Left lung (tissue), 10 donors: ENCODE results near the gene RALGPS1. TPM values are rescaled to one million over a fixed set of nuclear protein-coding genes. Genes with fewer than 3 reads are reported as not detected.

Experiments
- ATAC-seq: fragments of 200-7000 bp; cut with Tn5 transposase; one replicate; pipeline ENCODE4 v1.9.1; 2020; ENCODE audit warnings: moderate library complexity
- DNase-seq, 4 donors: peaks; one replicate each; pipeline ENCODE4 v3.0.0-alpha.2; 2013 to 2020
- H3K27ac ChIP-seq, 2 donors: fragments of 200-600 bp; sonication (generic) in 1 of 2; one replicate each; pipeline versions ENCODE4 v1.5.0 to v1.8.0; 2020 to 2021
- H3K27me3 ChIP-seq, 2 donors: fragments of 200-600 bp; sonication (generic) in 1 of 2; one replicate each; pipeline versions ENCODE4 v1.5.0 to v1.8.0; 2020 to 2021
- H3K36me3 ChIP-seq, 2 donors: fragments of 200-600 bp; sonication (generic) in 1 of 2; one replicate each; pipeline versions ENCODE4 v1.5.0 to v1.8.0; 2020 to 2021
- H3K4me1 ChIP-seq, 2 donors: fragments of 200-600 bp; one replicate each; pipeline ENCODE4 v1.8.0; 2021
- H3K4me3 ChIP-seq, 2 donors: fragments of 200-600 bp; sonication (generic) in 1 of 2; one replicate each; pipeline versions ENCODE4 v1.5.0 to v1.8.0; 2020 to 2021; ENCODE audit warnings: mild to moderate bottlenecking in 1 of 2
- H3K9me3 ChIP-seq, 2 donors: fragments of 200-600 bp; sonication (generic) in 1 of 2; one replicate each; pipeline versions ENCODE4 v1.5.0 to v1.8.0; 2020 to 2021
- CTCF ChIP-seq, 2 donors: fragments of 200-600 bp; sonication (generic) in 1 of 2; IDR thresholded peaks; one replicate each; pipeline versions ENCODE4 v1.5.0 to v1.8.0; 2021; ENCODE audit warnings: antibody characterized with exemption in 2 of 2
- intact Hi-C, 2 donors: fragments of 100-400 bp; cut with DNase I; formaldehyde crosslinking; loops; one replicate each; pipeline versions ENCODE4 v1.11.2 to v1.14.2; 2022
- polyA plus RNA-seq, 6 donors: library from polyadenylated mRNA; unstranded; fragments of 120-200 nt; gene quantifications; one replicate each; pipeline ENCODE4 v1.2.1, GENCODE V29; 2013; ENCODE audit not compliant: insufficient read length in 6 of 6
- total RNA-seq, 2 donors: library from RNA; stranded (reverse); fragmentation: NEBNext Ultra II Directional; extraction: Animal tissue kit (Norgen Biotek cat#: 25700); gene quantifications; one replicate each; pipeline ENCODE4 v1.2.1, GENCODE V29; 2021
- donor health status: DM: no; HTN: yes; CAD: no.
- donor health status: DM: no; HTN: no; CAD: no.

Gene RALGPS1
- total and polyA plus RNA-seq, 8 donors = 11.9 to 27.6 (median 21.5) TPM

DNA sequence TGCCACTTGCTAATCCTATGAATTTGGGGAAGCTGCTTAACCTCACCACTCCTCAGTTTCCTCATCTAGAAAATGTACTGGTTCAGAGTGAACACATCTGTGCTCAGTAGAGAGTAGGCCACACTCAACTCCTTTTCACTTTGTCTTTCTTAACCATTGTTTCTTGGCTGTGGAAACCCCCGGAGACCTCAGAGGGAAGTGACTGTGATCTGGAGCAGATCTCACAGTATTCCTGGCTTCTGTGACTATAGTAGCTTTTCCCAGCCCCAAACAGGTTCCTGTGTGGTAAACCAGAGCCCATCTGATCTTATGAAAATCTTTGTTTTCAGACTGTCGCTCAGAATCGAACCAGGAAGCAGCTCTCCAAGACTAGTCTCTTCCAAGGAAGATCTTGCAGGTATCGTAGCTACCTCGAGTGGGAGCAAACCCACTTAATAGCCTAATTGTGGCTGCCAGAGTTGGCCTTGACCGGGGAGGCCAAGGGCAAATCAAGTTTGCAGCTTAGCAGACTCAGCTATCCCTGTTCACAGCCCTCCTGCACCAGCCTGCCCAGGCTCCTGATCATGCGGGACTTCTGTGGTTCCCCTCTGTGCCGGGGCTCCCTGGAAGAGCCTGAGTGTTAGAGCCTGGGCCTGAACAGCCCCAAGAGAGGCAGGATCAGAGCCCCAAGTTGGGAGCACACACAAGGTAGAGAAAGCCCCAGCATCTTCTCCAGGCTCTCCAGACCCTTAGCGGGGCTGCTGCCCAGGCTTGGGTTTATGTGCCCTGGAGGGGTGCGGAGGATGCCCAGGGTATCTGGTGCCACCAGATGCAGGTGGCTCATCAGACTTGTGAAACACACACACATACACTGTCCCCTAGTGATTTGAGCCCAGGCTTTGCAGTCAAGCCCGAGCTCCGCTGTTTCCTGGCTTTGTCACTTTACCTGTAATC, 260.1 kb downstream of the RALGPS1 start:
- intact Hi-C loops = no loop called here
- H3K27me3 ChIP-seq = no peaks in the 10 kb centered on the region
- H3K36me3 ChIP-seq = no peaks in the 10 kb centered on the region
- DNase-seq (no peak), ATAC-seq (no peak)
- H3K4me1 ChIP-seq = no peaks in the 10 kb centered on the region
- no peaks in the 10 kb centered on the region for H3K9me3 ChIP-seq
- no peak for TF ChIP-seq CTCF (IDR thresholded peaks at IDR 0.05)
- H3K27ac ChIP-seq = no peak overlapping the region
- no peak overlapping the region for H3K4me3 ChIP-seq

- no peaks in the 10 kb centered on the region for H3K9me3 ChIP-seq
Measured at GRCh38 chr9:127175319-127175715, 260.7 kb downstream of the RALGPS1 start.

DNA sequence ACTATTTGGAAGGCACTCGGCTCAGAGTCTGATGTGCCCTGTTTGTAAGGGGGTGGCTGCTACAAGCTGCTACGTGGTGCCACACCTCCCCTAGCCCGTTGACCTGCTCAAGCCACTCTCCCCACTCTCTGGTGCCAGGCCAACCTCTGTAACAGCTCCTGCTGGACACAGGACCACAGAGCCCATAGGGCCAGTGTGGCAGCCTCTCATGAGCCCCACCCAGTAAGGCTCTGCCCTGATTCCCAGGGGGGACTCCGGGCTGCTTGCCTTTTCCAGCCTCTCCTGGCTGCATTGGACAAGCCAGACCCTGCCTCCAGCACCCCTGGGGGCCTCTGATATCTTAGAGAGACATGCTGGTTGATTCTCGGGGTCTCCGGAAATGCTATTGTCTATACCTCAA, 261.2 kb downstream of the RALGPS1 start:
- no peak for TF ChIP-seq CTCF (IDR thresholded peaks at IDR 0.05)
- intact Hi-C loops = no loop called here
- no peak for DNase-seq
- H3K36me3 ChIP-seq = no peaks in the 10 kb centered on the region
- H3K27me3 ChIP-seq = no peaks in the 10 kb centered on the region
- no peaks in the 10 kb centered on the region for H3K9me3 ChIP-seq
- no peak for ATAC-seq
- H3K4me1 ChIP-seq = no peaks in the 10 kb centered on the region
- H3K4me3 ChIP-seq = no peak overlapping the region
- no peak overlapping the region for H3K27ac ChIP-seq

More at GRCh38 chr9:127175319-127175715, 260.7 kb downstream of the RALGPS1 start:
- Histone ChIP-seq H3K27me3 (no peaks in the 10 kb centered on the region), H3K4me1 (no peaks in the 10 kb centered on the region), H3K36me3 (no peaks in the 10 kb centered on the region), H3K27ac (no peak overlapping the region), H3K4me3 (no peak overlapping the region)
- TF ChIP-seq CTCF (IDR thresholded peaks at IDR 0.05) = no peak
- intact Hi-C loops = no loop called here
- ATAC-seq (no peak), DNase-seq (no peak)

DNA sequence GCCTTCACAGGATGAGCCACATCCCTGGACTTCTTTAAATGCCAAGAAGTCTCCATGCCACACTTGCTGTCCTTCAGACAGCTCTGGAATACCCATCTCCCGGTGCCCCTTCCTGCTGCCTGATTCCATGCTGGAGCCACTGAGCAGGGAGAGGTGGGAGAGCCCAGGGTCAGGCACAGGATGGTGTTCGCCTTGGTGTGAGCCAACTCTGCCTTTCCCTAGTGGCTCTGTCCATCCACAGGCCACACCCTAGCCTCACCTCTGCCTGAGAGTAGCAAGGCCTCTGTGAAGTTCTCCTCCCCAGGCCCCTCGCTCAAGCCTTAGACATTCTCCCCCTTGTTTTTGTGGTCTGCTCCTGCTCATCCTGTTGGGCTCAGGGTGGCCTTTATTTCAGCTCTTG, 262.0 kb downstream of the RALGPS1 start:
- no peaks in the 10 kb centered on the region for H3K27me3 ChIP-seq
- H3K4me3 ChIP-seq = no peak overlapping the region
- H3K9me3 ChIP-seq = no peaks in the 10 kb centered on the region
- ATAC-seq (no peak), DNase-seq (no peak)
- intact Hi-C loops = no loop called here
- no peak for TF ChIP-seq CTCF (IDR thresholded peaks at IDR 0.05)
- H3K36me3 ChIP-seq = no peaks in the 10 kb centered on the region
- H3K27ac ChIP-seq = no peak overlapping the region
- no peaks in the 10 kb centered on the region for H3K4me1 ChIP-seq

DNA sequence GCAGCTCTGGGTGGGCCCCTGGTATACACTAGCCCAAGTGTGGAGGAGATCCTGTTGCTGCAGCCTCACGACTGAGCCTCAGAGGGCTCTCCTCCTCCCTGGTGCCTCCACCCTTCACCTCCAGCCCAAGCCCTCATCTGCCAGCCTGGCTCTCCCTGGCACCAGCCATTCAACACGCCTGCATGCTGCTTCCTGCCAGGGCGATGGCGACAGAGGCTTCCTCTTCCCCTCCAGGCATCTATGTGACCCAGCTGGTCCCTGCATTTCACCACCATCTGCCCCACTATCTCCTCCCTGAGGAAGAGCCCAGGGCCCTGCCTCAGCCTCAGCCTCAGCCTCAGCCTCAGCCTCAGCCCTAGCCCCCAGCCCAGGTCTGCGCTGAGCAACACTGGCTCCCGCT, 262.6 kb downstream of the RALGPS1 start:
- Histone ChIP-seq H3K9me3 (no peaks in the 10 kb centered on the region), H3K27ac (no peak overlapping the region), H3K36me3 (no peaks in the 10 kb centered on the region), H3K27me3 (no peaks in the 10 kb centered on the region), H3K4me3 (no peak overlapping the region), H3K4me1 (no peaks in the 10 kb centered on the region)
- ATAC-seq (no peak), DNase-seq (peak in 1 of 4 donors; percentile 24)
- intact Hi-C loops = no loop called here
- TF ChIP-seq CTCF (IDR thresholded peaks at IDR 0.05) = no peak
